Breast epithelium (tissue), 4 donors: ENCODE results near the gene GLMP. TPM values are rescaled to one million over a fixed set of nuclear protein-coding genes. Genes with fewer than 3 reads are reported as not detected.

Experiments
- DNase-seq, 2 donors: peaks; one replicate each; pipeline ENCODE4 v3.0.0-alpha.2; 2019; ENCODE audit warnings: low spot score in 2 of 2
- H3K27ac ChIP-seq, 2 donors: fragments of 200-600 bp; sonication (generic) in 1 of 2; one replicate each; pipeline ENCODE4 v1.5.1; 2016 to 2019; ENCODE audit warnings: mild to moderate bottlenecking in 1 of 2
- H3K27me3 ChIP-seq, 2 donors: fragments of 200-600 bp; sonication (generic) in 1 of 2; one replicate each; pipeline versions ENCODE4 v1.5.1 to v1.6.0; 2017 to 2019; ENCODE audit warnings: control low read depth in 1 of 2, mild to moderate bottlenecking in 1 of 2
- H3K36me3 ChIP-seq: fragments of 200-600 bp; one replicate; pipeline ENCODE4 v1.5.1; 2019
- H3K4me1 ChIP-seq, 2 donors: fragments of 200-600 bp; sonication (generic); one replicate each; pipeline ENCODE4 v1.5.1; 2016 to 2019; ENCODE audit warnings: control low read depth in 1 of 2
- H3K4me3 ChIP-seq, 3 donors: fragments of 200-600 bp; sonication (generic); 1 replicate in 2 of 3; 2 replicates in 1 of 3; pipeline ENCODE4 v1.5.1; 2016 to 2019; ENCODE audit warnings: mild to moderate bottlenecking in 3 of 3, moderate library complexity in 2 of 3
- H3K9me3 ChIP-seq, 2 donors: fragments of 200-600 bp; sonication (generic) in 1 of 2; one replicate each; pipeline ENCODE4 v1.5.1; 2016 to 2019; ENCODE audit warnings: control low read depth in 1 of 2
- POLR2A ChIP-seq: fragments of 450-650 bp; IDR thresholded peaks from one replicate; pipeline ENCODE4 v1.6.1; 2016; ENCODE audit warnings: antibody characterized with exemption, mild to moderate bottlenecking, moderate library complexity
- POLR2AphosphoS5 ChIP-seq, 3 donors: sonication (generic); formaldehyde crosslinking; IDR thresholded peaks; one replicate each; pipeline ENCODE4 v1.6.1; 2017; ENCODE audit warnings: antibody characterized with exemption in 3 of 3
- intact Hi-C: fragments of 100-400 bp; cut with DNase I; formaldehyde crosslinking; loops from one replicate; pipeline ENCODE4 v1.15.1; 2023; ENCODE audit warnings: low total_unique reads
- total RNA-seq, 3 donors: library from RNA; depleted of rRNA; stranded (reverse); fragments of >200 nt; gene quantifications; one replicate each; pipeline ENCODE4 v1.1.0, GENCODE V29; 2016
- TF ChIP-seq, protein P1 (sequence below), 3 donors: fragments of 450-650 bp; IDR thresholded peaks; one replicate each; pipeline ENCODE4 v1.5.1; 2016 to 2017; ENCODE audit warnings: antibody characterized with exemption in 3 of 3, mild to moderate bottlenecking in 3 of 3, moderate library complexity in 3 of 3

GLMP gene
- total RNA-seq, 3 donors from 2014 or later = 36.4 to 68.5 (median 40.2) TPM

DNA sequence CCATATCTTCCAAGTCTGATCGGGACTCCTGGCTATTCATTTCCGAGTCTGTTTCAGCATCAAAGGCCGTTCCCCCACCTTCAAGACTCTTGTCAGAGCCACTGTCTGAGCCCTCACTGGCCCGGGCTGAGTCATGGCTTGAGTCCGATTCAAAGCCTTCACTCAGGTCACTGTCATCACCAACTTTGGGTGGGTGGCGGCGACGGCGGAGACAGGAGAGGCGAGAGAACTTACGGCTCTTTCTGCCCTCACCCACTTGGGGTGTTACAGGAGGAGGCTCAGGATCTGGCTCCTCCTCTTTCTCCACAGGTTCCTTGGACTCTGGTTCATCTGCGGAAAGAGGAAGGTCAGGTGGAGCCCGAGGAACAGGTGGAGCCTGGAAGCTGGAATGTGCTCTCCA, 29.4 kb downstream of the GLMP start:
- TF ChIP-seq, protein P1, sequence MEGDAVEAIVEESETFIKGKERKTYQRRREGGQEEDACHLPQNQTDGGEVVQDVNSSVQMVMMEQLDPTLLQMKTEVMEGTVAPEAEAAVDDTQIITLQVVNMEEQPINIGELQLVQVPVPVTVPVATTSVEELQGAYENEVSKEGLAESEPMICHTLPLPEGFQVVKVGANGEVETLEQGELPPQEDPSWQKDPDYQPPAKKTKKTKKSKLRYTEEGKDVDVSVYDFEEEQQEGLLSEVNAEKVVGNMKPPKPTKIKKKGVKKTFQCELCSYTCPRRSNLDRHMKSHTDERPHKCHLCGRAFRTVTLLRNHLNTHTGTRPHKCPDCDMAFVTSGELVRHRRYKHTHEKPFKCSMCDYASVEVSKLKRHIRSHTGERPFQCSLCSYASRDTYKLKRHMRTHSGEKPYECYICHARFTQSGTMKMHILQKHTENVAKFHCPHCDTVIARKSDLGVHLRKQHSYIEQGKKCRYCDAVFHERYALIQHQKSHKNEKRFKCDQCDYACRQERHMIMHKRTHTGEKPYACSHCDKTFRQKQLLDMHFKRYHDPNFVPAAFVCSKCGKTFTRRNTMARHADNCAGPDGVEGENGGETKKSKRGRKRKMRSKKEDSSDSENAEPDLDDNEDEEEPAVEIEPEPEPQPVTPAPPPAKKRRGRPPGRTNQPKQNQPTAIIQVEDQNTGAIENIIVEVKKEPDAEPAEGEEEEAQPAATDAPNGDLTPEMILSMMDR (IDR thresholded peaks at IDR 0.05) = no peak
- no peak for TF ChIP-seq POLR2AphosphoS5 (IDR thresholded peaks at IDR 0.05)
- no peak for TF ChIP-seq POLR2A
- no peak for DNase-seq
- intact Hi-C loops = no loop called here
- no peaks in the 10 kb centered on the region for H3K4me1 ChIP-seq
- H3K36me3 ChIP-seq = peaks cover 17% of the 10 kb centered on the region
- H3K27me3 ChIP-seq = no peaks in the 10 kb centered on the region
- no peak overlapping the region for H3K4me3 ChIP-seq
- H3K27ac ChIP-seq = no peak overlapping the region
- H3K9me3 ChIP-seq = no peaks in the 10 kb centered on the region

DNA sequence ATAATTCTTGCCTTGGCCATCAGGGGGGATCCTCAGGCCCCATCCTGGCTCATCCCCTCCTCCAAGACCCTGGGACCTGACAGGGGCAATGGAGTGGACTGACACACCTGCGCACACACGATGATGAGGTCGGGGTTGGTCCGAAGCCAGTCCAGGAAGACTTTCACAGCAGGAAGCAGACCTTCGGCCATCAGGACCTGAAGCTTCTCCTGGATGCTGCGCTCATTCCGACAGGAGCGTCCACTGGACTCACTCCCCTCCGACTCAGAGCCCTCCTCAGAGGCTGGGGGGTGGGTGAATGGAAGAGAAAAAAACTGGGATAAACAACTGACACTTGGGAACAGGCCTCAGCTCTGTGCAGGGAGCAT, 32.2 kb downstream of the GLMP start:
- Histone ChIP-seq H3K36me3 (peaks cover 33% of the 10 kb centered on the region), H3K4me1 (no peaks in the 10 kb centered on the region), H3K27me3 (no peaks in the 10 kb centered on the region), H3K4me3 (no peak overlapping the region), H3K27ac (no peak overlapping the region), H3K9me3 (no peaks in the 10 kb centered on the region)
- intact Hi-C loops = no loop called here
- TF ChIP-seq POLR2AphosphoS5 (IDR thresholded peaks at IDR 0.05) = no peak
- no peak for DNase-seq

GRCh38 chr1:156262461-156263287, 32.8 kb downstream of the GLMP start:
- Histone ChIP-seq H3K27me3 (no peaks in the 10 kb centered on the region), H3K4me3 (no peak overlapping the region), H3K4me1 (no peaks in the 10 kb centered on the region), H3K36me3 (peaks cover 31% of the 10 kb centered on the region), H3K27ac (no peak overlapping the region), H3K9me3 (no peaks in the 10 kb centered on the region)
- intact Hi-C loops = no loop called here
- TF ChIP-seq, protein P1 (IDR thresholded peaks at IDR 0.05) = no peak
- TF ChIP-seq POLR2AphosphoS5 (IDR thresholded peaks at IDR 0.05) (no peak), POLR2A (no peak)
- no peak for DNase-seq

DNA sequence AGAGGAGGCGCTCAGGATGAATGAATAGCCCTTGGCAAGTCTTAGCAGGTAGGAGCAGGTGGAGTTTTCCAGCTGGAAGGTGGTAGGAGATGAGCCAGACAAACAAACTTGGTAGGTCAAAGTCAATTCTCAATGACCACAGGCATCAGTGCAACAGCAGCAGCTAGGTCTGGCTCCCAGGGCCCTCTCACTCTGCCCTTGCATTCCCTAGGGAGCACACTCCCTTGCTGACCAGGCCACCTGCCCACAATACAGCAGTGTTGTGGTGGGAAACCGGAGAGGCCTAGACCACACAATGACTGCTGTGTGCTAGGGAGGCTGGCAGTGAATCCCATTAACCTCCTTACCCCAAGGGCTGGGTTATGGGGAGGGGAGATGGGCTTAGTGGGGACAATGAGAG, 34.6 kb downstream of the GLMP start:
- Histone ChIP-seq H3K9me3 (no peaks in the 10 kb centered on the region), H3K4me1 (no peaks in the 10 kb centered on the region), H3K27ac (no peak overlapping the region), H3K4me3 (no peak overlapping the region), H3K27me3 (no peaks in the 10 kb centered on the region), H3K36me3 (peaks cover 16% of the 10 kb centered on the region)
- TF ChIP-seq POLR2AphosphoS5 (IDR thresholded peaks at IDR 0.05) (no peak), POLR2A (no peak)
- TF ChIP-seq, protein P1 (IDR thresholded peaks at IDR 0.05) = no peak
- intact Hi-C loops = no loop called here
- DNase-seq = no peak

GRCh38 chr1:156259805-156260204, 35.7 kb downstream of the GLMP start:
- TF ChIP-seq, protein P1 (IDR thresholded peaks at IDR 0.05) = no peak
- TF ChIP-seq POLR2AphosphoS5 (IDR thresholded peaks at IDR 0.05) = no peak
- no peaks in the 10 kb centered on the region for H3K9me3 ChIP-seq
- intact Hi-C loops = no loop called here
- no peaks in the 10 kb centered on the region for H3K27me3 ChIP-seq
- H3K4me3 ChIP-seq = no peak overlapping the region
- peaks cover 16% of the 10 kb centered on the region for H3K36me3 ChIP-seq
- no peaks in the 10 kb centered on the region for H3K4me1 ChIP-seq
- H3K27ac ChIP-seq = no peak overlapping the region
- DNase-seq = no peak
